ENCODE results near the gene LRP6. TPM values are rescaled to one million over a fixed set of nuclear protein-coding genes. Genes with fewer than 3 reads are reported as not detected.
A peak's percentile ranks its signal among the peaks of the same experiment; 100 is the strongest.
"Not testable (repeated sequence)": the region's sequence is repeated elsewhere in the genome, so short reads cannot be mapped to it uniquely, and the experiment has no call there.

Gene LRP6
- polyA plus RNA-seq (2013, experiment 1 of 2) = 20.3 TPM
- 20.1 TPM for polyA plus RNA-seq (2013, experiment 2 of 2)

DNA sequence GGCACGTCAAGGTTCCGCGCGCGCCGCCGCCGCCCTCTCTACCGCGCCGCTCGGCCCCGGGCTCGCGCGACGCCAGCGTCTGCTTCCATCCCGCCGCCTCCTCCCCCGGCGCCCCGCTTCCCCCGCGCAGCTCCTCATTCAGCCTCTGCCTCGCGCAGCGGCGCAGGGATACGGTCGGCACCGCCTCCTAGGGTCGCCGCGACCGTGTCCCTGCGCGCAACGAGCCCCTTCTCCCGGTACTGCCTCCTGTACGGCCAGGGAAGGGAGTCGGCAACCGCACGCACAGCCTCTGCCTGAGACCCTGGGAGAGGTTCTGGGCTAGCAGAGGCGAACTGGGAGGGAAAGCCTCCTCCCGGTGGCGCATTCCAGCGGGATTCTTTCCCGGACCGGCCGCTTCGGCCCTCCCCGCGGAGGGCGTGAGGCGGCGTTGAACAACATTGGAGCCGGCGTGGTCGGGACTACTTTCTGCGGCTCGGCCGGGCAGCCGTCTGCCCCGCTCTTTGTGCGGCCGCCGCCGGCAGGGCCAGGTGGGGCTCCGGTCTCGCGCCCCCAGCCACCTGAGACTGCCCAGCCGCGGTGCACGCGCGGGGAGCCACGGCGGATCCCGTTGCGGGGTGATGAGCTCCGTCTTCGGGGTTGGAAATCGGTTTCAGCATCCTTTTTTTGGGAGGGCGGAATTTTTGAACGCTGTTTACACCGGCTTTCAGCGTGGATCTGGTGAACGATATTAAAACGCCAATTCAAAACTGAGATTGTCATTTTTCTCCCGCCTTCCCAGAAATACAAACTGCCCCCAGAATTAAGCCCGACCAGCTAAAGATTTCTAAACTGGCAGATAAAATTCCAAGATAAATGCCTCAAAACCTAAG, at the start of gene LRP6:
Gene LRP6 (minus strand): TSS at position 172 of the 869 bp plus-strand sequence. CDS start 309 bp downstream, outside the sequence.
- peak within 1 kb of the TSS; percentile 96 for H4K8ac ChIP-seq (ENCODE audit: low read depth, low read length)
- peaks cover 0 to 7% of the 10 kb centered on the region in 2 donors for H3K9me3 ChIP-seq (replicated peaks in 1 of 2; ENCODE audit: control insufficient read depth in 2 of 2, insufficient read depth in 1 of 2, low read depth in 1 of 2, low read length in 2 of 2)
- H2BK12ac ChIP-seq (ENCODE audit: low read length) = no peak within 1 kb of the TSS
- H3K14ac ChIP-seq (ENCODE audit: low read length) = peak within 1 kb of the TSS; percentile 100
- H3K9ac ChIP-seq (ENCODE audit: low read depth, low read length, poor library complexity) = peak within 1 kb of the TSS; percentile 100
- H3K18ac ChIP-seq (ENCODE audit: low read length) = peak within 1 kb of the TSS; percentile 100
- peak within 1 kb of the TSS; percentile 100 for H2BK120ac ChIP-seq (ENCODE audit: low read depth, low read length)
- no peaks in the 10 kb centered on the region for H3K27me3 ChIP-seq (ENCODE audit: control insufficient read depth in 3 of 3, insufficient read depth in 3 of 3, low read depth in 1 of 3, low read length in 3 of 3)
- peak within 1 kb of the TSS; percentile 100 for H3K27ac ChIP-seq (replicated peaks; ENCODE audit: low read length)
- peaks cover 5% of the 10 kb centered on the region for H3K79me1 ChIP-seq (ENCODE audit: low read depth, low read length)
- peak within 1 kb of the TSS; percentile 96 to 99 for H3K4me3 ChIP-seq (ENCODE audit: low read length in 2 of 2)
- peaks cover 3 to 5% of the 10 kb centered on the region in 2 donors for H3K4me1 ChIP-seq (ENCODE audit: control insufficient read depth in 2 of 2, insufficient read depth in 1 of 2, low read depth in 1 of 2, low read length in 2 of 2)
- H3K23ac ChIP-seq (ENCODE audit: low read depth, low read length, poor library complexity) = peak within 1 kb of the TSS; percentile 98
- H2AK5ac ChIP-seq (ENCODE audit: low read depth, low read length) = peak within 1 kb of the TSS; percentile 4
- peak within 1 kb of the TSS; percentile 100 for H4K91ac ChIP-seq (ENCODE audit: low read depth, low read length, poor library complexity)
- peak within 1 kb of the TSS; percentile 99 for H3K4ac ChIP-seq (ENCODE audit: low read length)
- DNase-seq (ENCODE audit: low spot score) = peak; percentile 96
- H3K4me2 ChIP-seq (ENCODE audit: insufficient read depth, low read length, poor library complexity, severe bottlenecking) = peak within 1 kb of the TSS; percentile 69
- peak within 1 kb of the TSS; percentile 67 for H2BK15ac ChIP-seq (ENCODE audit: low read length)
- peaks cover 0 to 5% of the 10 kb centered on the region in 2 donors for H3K36me3 ChIP-seq (replicated peaks in 1 of 2; ENCODE audit: control insufficient read depth in 2 of 2, insufficient read depth in 2 of 2, low read length in 2 of 2)
- no CpG with 5 or more reads among the region's 92 CpGs for WGBS, 2 donors (ENCODE audit: extremely low coverage in 2 of 2, insufficient read length in 2 of 2, insufficient replicate concordance in 1 of 2)
- peak within 1 kb of the TSS; percentile 100 for H2BK5ac ChIP-seq (ENCODE audit: low read length)
- H2AFZ ChIP-seq (ENCODE audit: low read length) = peak within 1 kb of the TSS; percentile 99

DNA sequence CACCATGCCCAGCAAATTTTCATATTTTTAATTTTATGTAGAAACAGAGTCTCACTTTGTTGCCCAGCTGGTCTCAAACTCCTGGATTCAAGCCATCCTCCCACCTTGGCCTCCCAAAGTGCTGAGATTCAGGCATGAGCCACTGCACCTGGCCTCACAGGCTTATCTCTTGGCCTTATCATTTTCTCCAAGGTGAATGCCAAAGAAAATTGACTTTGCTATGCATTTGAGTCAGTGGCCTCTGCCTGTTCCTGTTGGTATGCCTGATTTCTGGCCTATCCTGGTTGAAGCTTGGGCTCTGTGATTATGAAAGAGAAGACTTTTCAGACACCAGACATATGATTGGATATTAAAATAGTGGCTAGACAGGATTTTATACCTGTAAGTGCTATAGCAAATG, 49.0 kb upstream of the LRP6 start:
- H3K4me3 ChIP-seq (ENCODE audit: low read length in 2 of 2) = no peak overlapping the region
- H2BK15ac ChIP-seq (ENCODE audit: low read length) = no peak overlapping the region
- no peak overlapping the region for H2AFZ ChIP-seq (ENCODE audit: low read length)
- H4K8ac ChIP-seq (ENCODE audit: low read depth, low read length) = no peak overlapping the region
- peaks cover 3 to 6% of the 10 kb centered on the region in 2 donors for H3K4me1 ChIP-seq (ENCODE audit: control insufficient read depth in 2 of 2, insufficient read depth in 1 of 2, low read depth in 1 of 2, low read length in 2 of 2)
- no peak overlapping the region for H4K91ac ChIP-seq (ENCODE audit: low read depth, low read length, poor library complexity)
- no peak overlapping the region for H3K14ac ChIP-seq (ENCODE audit: low read length)
- H3K9me3 ChIP-seq (replicated peaks in 1 of 2; ENCODE audit: control insufficient read depth in 2 of 2, insufficient read depth in 1 of 2, low read depth in 1 of 2, low read length in 2 of 2) = no peaks in the 10 kb centered on the region
- H2BK12ac ChIP-seq (ENCODE audit: low read length) = no peak overlapping the region
- H2BK120ac ChIP-seq (ENCODE audit: low read depth, low read length) = no peak overlapping the region
- no peak overlapping the region for H2BK5ac ChIP-seq (ENCODE audit: low read length)
- no peak for DNase-seq (ENCODE audit: low spot score)
- H3K18ac ChIP-seq (ENCODE audit: low read length) = no peak overlapping the region
- no peaks in the 10 kb centered on the region for H3K36me3 ChIP-seq (replicated peaks in 1 of 2; ENCODE audit: control insufficient read depth in 2 of 2, insufficient read depth in 2 of 2, low read length in 2 of 2)
- H3K4me2 ChIP-seq (ENCODE audit: insufficient read depth, low read length, poor library complexity, severe bottlenecking) = no peak overlapping the region
- H2AK5ac ChIP-seq (ENCODE audit: low read depth, low read length) = no peak overlapping the region
- H3K4ac ChIP-seq (ENCODE audit: low read length) = no peak overlapping the region
- no peak overlapping the region for H3K23ac ChIP-seq (ENCODE audit: low read depth, low read length, poor library complexity)
- no peaks in the 10 kb centered on the region for H3K79me1 ChIP-seq (ENCODE audit: low read depth, low read length)
- no peak overlapping the region for H3K27ac ChIP-seq (replicated peaks; ENCODE audit: low read length)
- no peak overlapping the region for H3K9ac ChIP-seq (ENCODE audit: low read depth, low read length, poor library complexity)
- H3K27me3 ChIP-seq (ENCODE audit: control insufficient read depth in 3 of 3, insufficient read depth in 3 of 3, low read depth in 1 of 3, low read length in 3 of 3) = no peaks in the 10 kb centered on the region

DNA sequence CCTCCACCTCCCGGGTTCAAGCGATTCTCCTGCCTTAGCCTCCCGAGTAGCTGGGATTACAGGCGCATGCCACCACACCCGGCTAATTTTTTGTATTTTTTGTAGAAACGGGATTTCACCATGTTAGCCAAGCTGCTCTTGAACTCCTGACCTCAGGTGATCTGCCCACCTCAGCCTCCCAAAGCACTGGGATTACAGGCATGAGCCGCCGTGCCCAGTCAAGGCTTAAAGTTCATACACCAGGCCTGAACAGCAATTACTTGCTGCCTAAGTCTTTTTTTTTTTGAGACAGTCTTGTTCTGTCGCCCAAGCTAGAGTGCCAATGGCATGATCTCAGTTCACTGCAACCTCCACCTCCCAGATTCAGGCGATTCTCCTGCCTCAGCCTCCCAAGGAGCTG, 43.9 kb upstream of the LRP6 start:
- no CpG with 5 or more reads among the region's 10 CpGs for WGBS, 2 donors (ENCODE audit: extremely low coverage in 2 of 2, insufficient read length in 2 of 2, insufficient replicate concordance in 1 of 2)
- not testable (repeated sequence) for H3K9me3 ChIP-seq (replicated peaks in 1 of 2; ENCODE audit: control insufficient read depth in 2 of 2, insufficient read depth in 1 of 2, low read depth in 1 of 2, low read length in 2 of 2); H3K4me2 ChIP-seq (ENCODE audit: insufficient read depth, low read length, poor library complexity, severe bottlenecking)

GRCh38 chr12:12305568-12306300, 38.9 kb upstream of the LRP6 start:
- no peak overlapping the region for H3K23ac ChIP-seq (ENCODE audit: low read depth, low read length, poor library complexity)
- H2BK120ac ChIP-seq (ENCODE audit: low read depth, low read length) = no peak overlapping the region
- no peak overlapping the region for H2AK5ac ChIP-seq (ENCODE audit: low read depth, low read length)
- no peak overlapping the region for H3K18ac ChIP-seq (ENCODE audit: low read length)
- H3K27ac ChIP-seq (replicated peaks; ENCODE audit: low read length) = no peak overlapping the region
- H3K14ac ChIP-seq (ENCODE audit: low read length) = no peak overlapping the region
- H3K4me1 ChIP-seq (ENCODE audit: control insufficient read depth in 2 of 2, insufficient read depth in 1 of 2, low read depth in 1 of 2, low read length in 2 of 2) = no peaks in the 10 kb centered on the region
- H3K4me2 ChIP-seq (ENCODE audit: insufficient read depth, low read length, poor library complexity, severe bottlenecking) = no peak overlapping the region
- H3K9me3 ChIP-seq (replicated peaks in 1 of 2; ENCODE audit: control insufficient read depth in 2 of 2, insufficient read depth in 1 of 2, low read depth in 1 of 2, low read length in 2 of 2) = peaks cover 0 to 4% of the 10 kb centered on the region in 2 donors
- H2BK5ac ChIP-seq (ENCODE audit: low read length) = no peak overlapping the region
- H3K4ac ChIP-seq (ENCODE audit: low read length) = no peak overlapping the region
- H4K91ac ChIP-seq (ENCODE audit: low read depth, low read length, poor library complexity) = no peak overlapping the region
- no peak overlapping the region for H2BK12ac ChIP-seq (ENCODE audit: low read length)
- H3K4me3 ChIP-seq (ENCODE audit: low read length in 2 of 2) = no peak overlapping the region
- H4K8ac ChIP-seq (ENCODE audit: low read depth, low read length) = no peak overlapping the region
- DNase-seq (ENCODE audit: low spot score) = no peak
- H2AFZ ChIP-seq (ENCODE audit: low read length) = no peak overlapping the region
- H3K27me3 ChIP-seq (ENCODE audit: control insufficient read depth in 3 of 3, insufficient read depth in 3 of 3, low read depth in 1 of 3, low read length in 3 of 3) = no peaks in the 10 kb centered on the region
- H3K79me1 ChIP-seq (ENCODE audit: low read depth, low read length) = no peaks in the 10 kb centered on the region
- H3K36me3 ChIP-seq (replicated peaks in 1 of 2; ENCODE audit: control insufficient read depth in 2 of 2, insufficient read depth in 2 of 2, low read length in 2 of 2) = no peaks in the 10 kb centered on the region
- no CpG with 5 or more reads among the region's 7 CpGs for WGBS, 2 donors (ENCODE audit: extremely low coverage in 2 of 2, insufficient read length in 2 of 2, insufficient replicate concordance in 1 of 2)
- no peak overlapping the region for H2BK15ac ChIP-seq (ENCODE audit: low read length)
- no peak overlapping the region for H3K9ac ChIP-seq (ENCODE audit: low read depth, low read length, poor library complexity)

More for the DNA sequence above, 43.9 kb upstream of the LRP6 start:
- H2BK5ac ChIP-seq (ENCODE audit: low read length); H4K91ac ChIP-seq (ENCODE audit: low read depth, low read length, poor library complexity); H2AFZ ChIP-seq (ENCODE audit: low read length); H3K4ac ChIP-seq (ENCODE audit: low read length); DNase-seq (ENCODE audit: low spot score); H3K9ac ChIP-seq (ENCODE audit: low read depth, low read length, poor library complexity); H3K27me3 ChIP-seq (ENCODE audit: control insufficient read depth in 3 of 3, insufficient read depth in 3 of 3, low read depth in 1 of 3, low read length in 3 of 3); H3K14ac ChIP-seq (ENCODE audit: low read length); H3K18ac ChIP-seq (ENCODE audit: low read length); H2AK5ac ChIP-seq (ENCODE audit: low read depth, low read length); H4K8ac ChIP-seq (ENCODE audit: low read depth, low read length); H2BK12ac ChIP-seq (ENCODE audit: low read length); H3K4me1 ChIP-seq (ENCODE audit: control insufficient read depth in 2 of 2, insufficient read depth in 1 of 2, low read depth in 1 of 2, low read length in 2 of 2); H3K23ac ChIP-seq (ENCODE audit: low read depth, low read length, poor library complexity); H3K79me1 ChIP-seq (ENCODE audit: low read depth, low read length); H3K36me3 ChIP-seq (replicated peaks in 1 of 2; ENCODE audit: control insufficient read depth in 2 of 2, insufficient read depth in 2 of 2, low read length in 2 of 2); H3K4me3 ChIP-seq (ENCODE audit: low read length in 2 of 2); H2BK120ac ChIP-seq (ENCODE audit: low read depth, low read length); H2BK15ac ChIP-seq (ENCODE audit: low read length); H3K27ac ChIP-seq (replicated peaks; ENCODE audit: low read length): not testable (repeated sequence)

Measured in neuronal stem cell (in vitro differentiated cells).